22Rv1 (cell line): ENCODE results near the gene PDCD1LG2.

ENCODE experiments used
- H3K27ac ChIP-seq: fragments of 450-650 bp; 2 replicates; pipeline ENCODE4 v1.5.1; 2017
- CTCF ChIP-seq: fragments of 450-650 bp; IDR thresholded peaks from 2 replicates; pipeline ENCODE4 v1.5.1; 2017; ENCODE audit warnings: mild to moderate bottlenecking
- ZFX ChIP-seq: fragments of 450-650 bp; IDR thresholded peaks from 2 replicates; pipeline ENCODE4 v1.6.1; 2017; ENCODE audit warnings: antibody characterized with exemption, borderline replicate concordance

PDCD1LG2 gene

GRCh38 chr9:5518937-5519319 lies 8.6 kb downstream of the PDCD1LG2 start:
- TF ChIP-seq ZFX (no peak), CTCF (no peak)
- no peak overlapping the region for H3K27ac ChIP-seq

- H3K27ac ChIP-seq: no peak overlapping the region
- TF ChIP-seq CTCF: no peak
- TF ChIP-seq ZFX: no peak
These were observed 13.8 kb downstream of the PDCD1LG2 start for GRCh38 chr9:5524090-5524489.

GRCh38 chr9:5529683-5530221 lies 19.4 kb downstream of the PDCD1LG2 start:
- no peak for TF ChIP-seq ZFX
- no peak for TF ChIP-seq CTCF
- H3K27ac ChIP-seq: no peak overlapping the region

GRCh38 chr9:5531101-5531882 lies 21.0 kb downstream of the PDCD1LG2 start:
- no peak overlapping the region for H3K27ac ChIP-seq
- no peak for TF ChIP-seq ZFX
- TF ChIP-seq CTCF: no peak

GRCh38 chr9:5532306-5532705 lies 22.0 kb downstream of the PDCD1LG2 start:
- TF ChIP-seq ZFX: no peak
- TF ChIP-seq CTCF: no peak
- no peak overlapping the region for H3K27ac ChIP-seq

- TF ChIP-seq CTCF: no peak
- no peak for TF ChIP-seq ZFX
- H3K27ac ChIP-seq: no peak overlapping the region
These were observed 22.5 kb downstream of the PDCD1LG2 start for GRCh38 chr9:5532790-5533189.

GRCh38 chr9:5536684-5537083 lies 26.4 kb downstream of the PDCD1LG2 start:
- no peak overlapping the region for H3K27ac ChIP-seq
- no peak for TF ChIP-seq ZFX
- no peak for TF ChIP-seq CTCF
